Measurements from ENCODE around the gene LOX. TPM values are rescaled to one million over a fixed set of nuclear protein-coding genes. Genes with fewer than 3 reads are reported as not detected.

The LOX gene
- total and polyA plus RNA-seq, 9 of the 15 experiments (the other 6 are each of a cell fraction or from before 2014, with no cell fraction given) = 0.06 to 0.09 TPM; not detected in 7

- TF ChIP-seq ZNF316 (IDR thresholded peaks at IDR 0.05) (no peak), KAT2B (IDR thresholded peaks at IDR 0.05; ENCODE audit: low read depth, low read length) (no peak), MBD2 (IDR thresholded peaks at IDR 0.05; ENCODE audit: borderline replicate concordance, low read depth) (no peak), KLF13 (tag; IDR thresholded peaks at IDR 0.05; ENCODE audit: borderline replicate concordance, low read depth) (no peak), ZNF57 (CRISPR knock-in tag; IDR thresholded peaks at IDR 0.05) (no peak), SREBF2 (CRISPR knock-in tag; IDR thresholded peaks at IDR 0.05) (no peak), MCM5 (IDR thresholded peaks at IDR 0.05; ENCODE audit: low read depth) (no peak), POLR3G (IDR thresholded peaks at IDR 0.05; ENCODE audit: extremely low read depth, insufficient read length, insufficient replicate concordance) (no peak), AFF4 (CRISPR knock-in tag; IDR thresholded peaks at IDR 0.05) (no peak), ATF7 (IDR thresholded peaks at IDR 0.05) (0 out of 2 replicates have a peak, but pooled peaks have one; percentile 22), RBM17 (IDR thresholded peaks at IDR 0.05; ENCODE audit: borderline replicate concordance, low read depth, low read length) (no peak), PTRF (tag; IDR thresholded peaks at IDR 0.05) (no peak), MTA3 (IDR thresholded peaks at IDR 0.05; ENCODE audit: borderline replicate concordance) (no peak), MBD1 (CRISPR knock-in tag; IDR thresholded peaks at IDR 0.05) (no peak), SP1 (CRISPR knock-in tag; IDR thresholded peaks at IDR 0.05) (no peak), GATAD2B (IDR thresholded peaks at IDR 0.05; ENCODE audit: borderline replicate concordance) (no peak), CHD4 (IDR thresholded peaks at IDR 0.05; ENCODE audit: insufficient read depth, insufficient replicate concordance, low read depth, low read length, poor library complexity, severe bottlenecking) (no peak), GATA2 (CRISPR knock-in tag; IDR thresholded peaks at IDR 0.05) (no peak)
- TF ChIP-seq, protein P1, sequence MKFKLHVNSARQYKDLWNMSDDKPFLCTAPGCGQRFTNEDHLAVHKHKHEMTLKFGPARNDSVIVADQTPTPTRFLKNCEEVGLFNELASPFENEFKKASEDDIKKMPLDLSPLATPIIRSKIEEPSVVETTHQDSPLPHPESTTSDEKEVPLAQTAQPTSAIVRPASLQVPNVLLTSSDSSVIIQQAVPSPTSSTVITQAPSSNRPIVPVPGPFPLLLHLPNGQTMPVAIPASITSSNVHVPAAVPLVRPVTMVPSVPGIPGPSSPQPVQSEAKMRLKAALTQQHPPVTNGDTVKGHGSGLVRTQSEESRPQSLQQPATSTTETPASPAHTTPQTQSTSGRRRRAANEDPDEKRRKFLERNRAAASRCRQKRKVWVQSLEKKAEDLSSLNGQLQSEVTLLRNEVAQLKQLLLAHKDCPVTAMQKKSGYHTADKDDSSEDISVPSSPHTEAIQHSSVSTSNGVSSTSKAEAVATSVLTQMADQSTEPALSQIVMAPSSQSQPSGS (CRISPR knock-in tag; IDR thresholded peaks at IDR 0.05) = no peak
- TF ChIP-seq, protein P2, sequence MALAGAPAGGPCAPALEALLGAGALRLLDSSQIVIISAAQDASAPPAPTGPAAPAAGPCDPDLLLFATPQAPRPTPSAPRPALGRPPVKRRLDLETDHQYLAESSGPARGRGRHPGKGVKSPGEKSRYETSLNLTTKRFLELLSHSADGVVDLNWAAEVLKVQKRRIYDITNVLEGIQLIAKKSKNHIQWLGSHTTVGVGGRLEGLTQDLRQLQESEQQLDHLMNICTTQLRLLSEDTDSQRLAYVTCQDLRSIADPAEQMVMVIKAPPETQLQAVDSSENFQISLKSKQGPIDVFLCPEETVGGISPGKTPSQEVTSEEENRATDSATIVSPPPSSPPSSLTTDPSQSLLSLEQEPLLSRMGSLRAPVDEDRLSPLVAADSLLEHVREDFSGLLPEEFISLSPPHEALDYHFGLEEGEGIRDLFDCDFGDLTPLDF (CRISPR knock-in tag; IDR thresholded peaks at IDR 0.05) = no peak
Observed at GRCh38 chr5:122121479-122122465, 43.7 kb upstream of the LOX start (continued).

Measured in K562 (cell line).